Thoracic aorta (tissue), 2 donors: ENCODE results near the gene CNOT6L. TPM values are rescaled to one million over a fixed set of nuclear protein-coding genes. Genes with fewer than 3 reads are reported as not detected.
"Not testable (repeated sequence)": the region's sequence is repeated elsewhere in the genome, so short reads cannot be mapped to it uniquely, and the experiment has no call there.

Experiments
- ATAC-seq: fragments of 150-250 bp; one replicate; pipeline ENCODE4 v1.8.0; 2017; ENCODE audit warnings: low read depth; ENCODE audit not compliant: insufficient number of reproducible peaks, low FRiP score
- DNase-seq: peaks from one replicate; pipeline ENCODE4 v3.0.0-alpha.2; 2020; ENCODE audit warnings: low spot score
- H3K27ac ChIP-seq, 2 donors: fragments of 200-600 bp; sonication (generic); 1 replicate in 1 of 2; 2 replicates in 1 of 2; pipeline ENCODE4 v1.5.1; 2016; ENCODE audit warnings: mild to moderate bottlenecking in 2 of 2, moderate library complexity in 2 of 2
- H3K27me3 ChIP-seq: fragments of 200-600 bp; sonication (generic); replicated peaks from 2 replicates; pipeline ENCODE4 v1.6.0; 2016; ENCODE audit warnings: mild to moderate bottlenecking; ENCODE audit not compliant: insufficient read depth
- H3K36me3 ChIP-seq: fragments of 200-600 bp; sonication (generic); one replicate; pipeline ENCODE4 v1.5.1; 2016
- H3K4me1 ChIP-seq, 2 donors: fragments of 200-600 bp; sonication (generic); 1 replicate in 1 of 2; 2 replicates in 1 of 2; pipeline versions ENCODE4 v1.5.1 to v1.6.0; 2016; ENCODE audit warnings: low read depth in 2 of 2, mild to moderate bottlenecking in 1 of 2; ENCODE audit not compliant: control insufficient read depth in 1 of 2
- H3K4me3 ChIP-seq: fragments of 200-600 bp; sonication (generic); 2 replicates; pipeline ENCODE4 v1.5.1; 2016; ENCODE audit warnings: mild to moderate bottlenecking
- H3K9me3 ChIP-seq: fragments of 200-600 bp; sonication (generic); 2 replicates; pipeline ENCODE4 v1.5.1; 2016
- CTCF ChIP-seq: fragments of 200-600 bp; sonication (generic); IDR thresholded peaks from one replicate; pipeline ENCODE4 v1.5.1; 2019; ENCODE audit warnings: antibody characterized with exemption
- total RNA-seq, 2 donors: library from RNA; depleted of rRNA; stranded (reverse); fragments of >200 nt; gene quantifications; one replicate each; pipeline versions ENCODE4 v1.1.0 to v1.2.3, GENCODE V29; 2016

The CNOT6L gene
- total RNA-seq, result 10 to 100 TPM; 22.9 to 39.9 TPM

GRCh38 chr4:77818602-77819403, at the start of gene CNOT6L:
TSS of gene CNOT6L (minus strand) at chr4:77819368. CDS start at chr4:77819308, 60 bp downstream.
- Histone ChIP-seq H3K27ac (peak within 1 kb of the TSS; percentile 98 to 100), H3K4me3 (peak within 1 kb of the TSS; percentile 100), H3K9me3 (no peaks in the 10 kb centered on the region), H3K4me1 (peaks cover 35 to 42% of the 10 kb centered on the region in 2 donors), H3K27me3 (no peaks in the 10 kb centered on the region), H3K36me3 (no peaks in the 10 kb centered on the region)
- peak; percentile 40 for DNase-seq
- TF ChIP-seq CTCF, result no peak
- peak; percentile 56 for ATAC-seq

- H3K4me1 ChIP-seq, result peaks cover 5 to 14% of the 10 kb centered on the region in 2 donors
- no peaks in the 10 kb centered on the region for H3K9me3 ChIP-seq
- H3K27ac ChIP-seq, result no peak overlapping the region
- no peak for DNase-seq
- ATAC-seq, result no peak
- H3K27me3 ChIP-seq, result no peaks in the 10 kb centered on the region
- no peak for TF ChIP-seq CTCF
- H3K36me3 ChIP-seq, result no peaks in the 10 kb centered on the region
- no peak overlapping the region for H3K4me3 ChIP-seq
Measured at GRCh38 chr4:77865259-77865658, 46.1 kb upstream of the CNOT6L start.

- not testable (repeated sequence) for H3K36me3 ChIP-seq, H3K9me3 ChIP-seq, DNase-seq, ATAC-seq, H3K27me3 ChIP-seq
- Histone ChIP-seq H3K27ac (peak overlapping the region; percentile 94 to 98), H3K4me3 (peak overlapping the region; percentile 90), H3K4me1 (peaks cover 5 to 14% of the 10 kb centered on the region in 2 donors)
Measured at GRCh38 chr4:77863341-77863740, 44.2 kb upstream of the CNOT6L start.

- H3K27ac ChIP-seq, result peak within 1 kb of the TSS; percentile 94 to 98
- TF ChIP-seq CTCF, result no peak
- no peaks in the 10 kb centered on the region for H3K27me3 ChIP-seq
- no peaks in the 10 kb centered on the region for H3K36me3 ChIP-seq
- DNase-seq (peak; percentile 74), ATAC-seq (peak; percentile 75)
- H3K9me3 ChIP-seq, result no peaks in the 10 kb centered on the region
- peaks cover 5 to 14% of the 10 kb centered on the region in 2 donors for H3K4me1 ChIP-seq
- H3K4me3 ChIP-seq, result peak within 1 kb of the TSS; percentile 90
Measured at GRCh38 chr4:77862478-77863216, 43.5 kb upstream of the CNOT6L start, which contains the start of gene MRPL1. TSS of gene MRPL1 (plus strand) at chr4:77862830. CDS start at chr4:77862849, 19 bp downstream.

- ATAC-seq (no peak), DNase-seq (no peak)
- no peaks in the 10 kb centered on the region for H3K36me3 ChIP-seq
- H3K4me3 ChIP-seq, result peak overlapping the region; percentile 90
- TF ChIP-seq CTCF, result no peak
- peak overlapping the region; percentile 94 to 98 for H3K27ac ChIP-seq
- no peaks in the 10 kb centered on the region for H3K9me3 ChIP-seq
- H3K27me3 ChIP-seq, result no peaks in the 10 kb centered on the region
- peaks cover 5 to 17% of the 10 kb centered on the region in 2 donors for H3K4me1 ChIP-seq
Measured at GRCh38 chr4:77861495-77861894, 42.3 kb upstream of the CNOT6L start.
